K562 (cell line): ENCODE results near the gene VPS50. TPM values are rescaled to one million over a fixed set of nuclear protein-coding genes. Genes with fewer than 3 reads are reported as not detected.

ENCODE experiments used
- ATAC-seq: fragments of 200-7000 bp; cut with Tn5 transposase; 3 replicates; pipeline ENCODE4 v1.9.1; 2020; ENCODE audit warnings: moderate library complexity
- BruUV-seq: library from RNA; stranded (reverse); fragments of 400-500 nt; replicated peaks from 2 replicates; lab custom pipeline; 2021; lab: Mats Ljungman, UMichigan
- CTCF ChIA-PET: fragments of 300-600 bp; formaldehyde crosslinking; extraction: SDS; loops from one replicate; lab custom pipeline; 2021; ENCODE audit warnings: low intra/inter-chr PET ratio; lab: Yijun Ruan, JAX
- POLR2A ChIA-PET: fragments of 300-600, 350-650 bp; sonication (Branson Sonifier 250); formaldehyde crosslinking; extraction: SDS; loops from one replicate; lab custom pipeline; 2021; ENCODE audit warnings: antibody characterized with exemption, inconsistent platforms; lab: Yijun Ruan, JAX
- DNase-seq, 4 experiments: peaks; one replicate each; pipeline versions ENCODE4 v3.0.0 to v3.0.0-alpha.2; 2011 to 2018; ENCODE audit warnings: low spot score in 3 of 4, mixed read lengths in 3 of 4; ENCODE audit errors: extremely low read depth in 1 of 4
- FAIRE-seq: peaks from 2 replicates; lab custom pipeline; 2011; peaks lifted over from hg19 to GRCh38; lab: Jason Lieb, UNC
- H2AFZ ChIP-seq: 2 replicates; pipeline ENCODE4 v1.6.0; 2011; ENCODE audit warnings: low read depth, low read length, control low read depth, inconsistent platforms
- H3K27ac ChIP-seq: fragments of 200-600 bp; 3 replicates; pipeline ENCODE4 v1.8.0; 2011; ENCODE audit warnings: low read depth, mild to moderate bottlenecking, control low read depth, inconsistent platforms, low read length, moderate library complexity, mixed read lengths; ENCODE audit errors: extremely low read depth
- H3K27me3 ChIP-seq, 2 experiments: fragments of 300-600 bp in 1 of 2; 2 replicates in 1 of 2; 3 replicates in 1 of 2; pipeline versions ENCODE4 v1.6.0 to v1.8.0; 2011; ENCODE audit warnings: inconsistent platforms in 2 of 2, low read length in 2 of 2, mild to moderate bottlenecking in 1 of 2, mixed read lengths in 1 of 2, moderate library complexity in 1 of 2; ENCODE audit not compliant: control insufficient read depth in 2 of 2, insufficient read depth in 2 of 2
- H3K36me3 ChIP-seq: fragments of 300-600 bp; 3 replicates; pipeline ENCODE4 v1.8.0; 2011; ENCODE audit warnings: mild to moderate bottlenecking, low read length, inconsistent platforms; ENCODE audit not compliant: control insufficient read depth, insufficient read depth
- H3K4me1 ChIP-seq, 2 experiments: fragments of 200-600 bp in 1 of 2; replicated peaks in 1 of 2; 2 replicates in 1 of 2; 3 replicates in 1 of 2; pipeline versions ENCODE4 v1.5.1 to v1.8.0; 2011; ENCODE audit warnings: inconsistent platforms in 2 of 2, low read length in 2 of 2, mild to moderate bottlenecking in 1 of 2, mixed read lengths in 1 of 2, moderate library complexity in 1 of 2; ENCODE audit not compliant: control insufficient read depth in 2 of 2, insufficient read depth in 2 of 2
- H3K4me2 ChIP-seq: 2 replicates; pipeline ENCODE4 v1.6.1; 2011; ENCODE audit warnings: low read length, control low read depth, inconsistent platforms, mixed read lengths; ENCODE audit not compliant: insufficient read depth
- H3K4me3 ChIP-seq: fragments of 200-600 bp; sonication (generic), shearing (Covaris generic); 2 replicates; pipeline ENCODE4 v1.5.1; 2016; ENCODE audit warnings: control low read depth, inconsistent platforms
- H3K79me2 ChIP-seq: fragments of 200-600 bp; 3 replicates; pipeline ENCODE4 v1.8.0; 2011; ENCODE audit warnings: low read length, inconsistent platforms; ENCODE audit not compliant: control insufficient read depth, insufficient read depth
- H3K9ac ChIP-seq, 2 experiments: 2 replicates each; pipeline versions ENCODE4 v1.6.0 to v1.6.1; 2011; ENCODE audit warnings: low read depth in 2 of 2, low read length in 2 of 2, control low read depth in 1 of 2, inconsistent platforms in 1 of 2, mild to moderate bottlenecking in 1 of 2, mixed read lengths in 1 of 2; ENCODE audit not compliant: insufficient read depth in 1 of 2
- H3K9me1 ChIP-seq: one replicate; pipeline ENCODE4 v1.6.0; 2011; ENCODE audit warnings: inconsistent platforms, mild to moderate bottlenecking, low read length, moderate library complexity; ENCODE audit not compliant: control insufficient read depth, insufficient read depth
- H3K9me3 ChIP-seq: replicated peaks from 2 replicates; pipeline ENCODE4 v1.5.1; 2011; ENCODE audit warnings: low read depth, low read length, inconsistent platforms; ENCODE audit not compliant: control insufficient read depth, insufficient read depth
- H4K20me1 ChIP-seq: replicated peaks from 2 replicates; pipeline ENCODE4 v1.6.1; 2011; ENCODE audit warnings: low read length, inconsistent platforms, mixed read lengths; ENCODE audit not compliant: control insufficient read depth, insufficient read depth
- ARID3A ChIP-seq: IDR thresholded peaks from 2 replicates; pipeline ENCODE4 v1.6.1; 2012; ENCODE audit warnings: low read depth, low read length, improper control_type of control experiment, borderline replicate concordance
- BRF2 ChIP-seq: IDR thresholded peaks from 3 replicates; pipeline ENCODE4 v1.6.1; 2011; ENCODE audit warnings: borderline replicate concordance, mild to moderate bottlenecking; ENCODE audit not compliant: insufficient read length, insufficient read depth
- GTF2B ChIP-seq: IDR thresholded peaks from 2 replicates; pipeline ENCODE4 v1.6.1; 2011; ENCODE audit not compliant: insufficient read length; ENCODE audit errors: extremely low read depth
- HMG20A ChIP-seq: fragments of 450-650 bp; formaldehyde crosslinking; conservative IDR thresholded peaks from 2 replicates; pipeline ENCODE4 v1.4.0; 2020; ENCODE audit warnings: mild to moderate bottlenecking, mixed read lengths
- HNRNPH1 ChIP-seq: fragments of 200-400 bp; formaldehyde crosslinking; optimal IDR thresholded peaks from 2 replicates; pipeline ENCODE3; 2017; ENCODE audit warnings: low read depth, mild to moderate bottlenecking, low read length, moderate library complexity
- ILF3 ChIP-seq: fragments of 450-650 bp; IDR thresholded peaks from 2 replicates; pipeline ENCODE4 v1.6.1; 2018; ENCODE audit warnings: antibody characterized with exemption, mild to moderate bottlenecking, moderate library complexity, borderline replicate concordance
- KAT8 ChIP-seq: fragments of 450-650 bp; IDR thresholded peaks from 2 replicates; pipeline ENCODE4 v1.6.1; 2016; ENCODE audit warnings: low read depth, mild to moderate bottlenecking
- MECOM ChIP-seq: fragments of 250-450 bp; sonication (Bioruptor Pico); IDR thresholded peaks from 2 replicates; pipeline ENCODE4 v1.8.0; 2022; ENCODE audit warnings: inconsistent platforms
- SMARCA5 ChIP-seq: fragments of 450-650 bp; IDR thresholded peaks from 2 replicates; pipeline ENCODE4 v1.6.1; 2016
- THRB ChIP-seq: fragments of 450-650 bp; formaldehyde crosslinking; conservative IDR thresholded peaks from 2 replicates; pipeline ENCODE4 v1.4.0; 2022; ENCODE audit warnings: mild to moderate bottlenecking, missing genetic modification characterization
- ZNF586 ChIP-seq: fragments of 450-650 bp; formaldehyde crosslinking; conservative IDR thresholded peaks from 2 replicates; pipeline ENCODE4 v1.4.0; 2020; ENCODE audit warnings: mild to moderate bottlenecking, moderate library complexity
- WGBS: fragments of 100-300 bp; shearing (Covaris generic); methylation state at CpG from one replicate; pipeline ENCODE4 v1.1.6; 2016; ENCODE audit warnings: low coverage, mixed read lengths; ENCODE audit not compliant: insufficient coverage; ENCODE audit errors: missing lambda C conversion rate; 5-methylcytosine and 5-hydroxymethylcytosine counted together
- in situ Hi-C: fragments of 300-500 bp; cut with MboI; formaldehyde crosslinking; loops from 4 replicates; pipeline ENCODE4 v1.15.0; 2018; ENCODE audit warnings: inconsistent platforms, mixed read lengths
- intact Hi-C: fragments of 100-400 bp; cut with micrococcal nuclease; formaldehyde crosslinking; loops from 2 replicates; pipeline ENCODE4 v1.14.2; 2022
- polyA plus RNA-seq, 8 experiments: library from polyadenylated mRNA; depleted of rRNA in 4 of 8; stranded (reverse) in 5 of 8; unstranded in 3 of 8; fragments of >200 nt; fragmentation: Nextera tagmentation in 2 of 8; fragmentation: Illumina TruSeq in 1 of 8; extraction: Ambion mirVana in 2 of 8; extraction: Trizol in 1 of 8; gene quantifications; 2 replicates each; pipeline versions ENCODE4 v1.2.1 to v1.2.3, GENCODE V29; 2011 to 2014; ENCODE audit warnings: inconsistent platforms in 1 of 8, missing spikeins in 1 of 8
- total RNA-seq, 7 experiments: library from RNA; depleted of rRNA in 6 of 7; stranded (reverse); fragments of >200 nt in 6 of 7; fragmentation: Illumina TruSeq in 2 of 7; extraction: Trizol in 2 of 7; gene quantifications; 2 replicates each; pipeline versions ENCODE4 v1.2.1 to v1.2.3, GENCODE V29; 2011 to 2021; ENCODE audit warnings: low replicate concordance in 1 of 7
- TF ChIP-seq, protein P1 (sequence below): sonication (generic); formaldehyde crosslinking; IDR thresholded peaks from 2 replicates; pipeline ENCODE4 v1.8.0; 2022; ENCODE audit warnings: mild to moderate bottlenecking, missing genetic modification reagents

VPS50 gene
- total and polyA plus RNA-seq, 9 of the 15 experiments (the other 6 are each of a cell fraction or from before 2014, with no cell fraction given), result 10.5 to 29.4 (median 15.8) TPM

- H3K9ac ChIP-seq, result no peak overlapping the region
- in situ Hi-C loops (no loop called here), intact Hi-C loops (loop anchor here (10.0 kb wide), 1 partner anchor 293 kb away; no protein-coding TSS in a partner anchor)
- no peaks in the 10 kb centered on the region for H3K79me2 ChIP-seq
- CTCF ChIA-PET, result no interaction called here
- BruUV-seq, result no TSS peak
- H3K4me2 ChIP-seq, result no peak overlapping the region
- FAIRE-seq, result no peak
- no peak for DNase-seq
- H3K9me1 ChIP-seq, result no peaks in the 10 kb centered on the region
- no peak for ATAC-seq
- H4K20me1 ChIP-seq, result no peaks in the 10 kb centered on the region
- H3K9me3 ChIP-seq, result no peaks in the 10 kb centered on the region
- no peaks in the 10 kb centered on the region for H3K27me3 ChIP-seq
- H3K27ac ChIP-seq, result no peak overlapping the region
- H3K36me3 ChIP-seq, result no peaks in the 10 kb centered on the region
- H3K4me3 ChIP-seq, result no peak overlapping the region
- 0% methylated on average over 6 of the region's 6 CpGs for WGBS
- H2AFZ ChIP-seq, result no peak overlapping the region
- H3K4me1 ChIP-seq, result no peaks in the 10 kb centered on the region
- POLR2A ChIA-PET, result no interaction called here
- TF ChIP-seq HMG20A (CRISPR knock-in tag) (no peak), THRB (CRISPR knock-in tag) (no peak), SMARCA5 (no peak), ARID3A (no peak), GTF2B (no peak), ZNF586 (CRISPR knock-in tag) (no peak), KAT8 (no peak), HNRNPH1 (no peak), ILF3 (no peak), BRF2 (no peak), MECOM (CRISPR knock-in tag) (no peak)
- TF ChIP-seq, protein P1, sequence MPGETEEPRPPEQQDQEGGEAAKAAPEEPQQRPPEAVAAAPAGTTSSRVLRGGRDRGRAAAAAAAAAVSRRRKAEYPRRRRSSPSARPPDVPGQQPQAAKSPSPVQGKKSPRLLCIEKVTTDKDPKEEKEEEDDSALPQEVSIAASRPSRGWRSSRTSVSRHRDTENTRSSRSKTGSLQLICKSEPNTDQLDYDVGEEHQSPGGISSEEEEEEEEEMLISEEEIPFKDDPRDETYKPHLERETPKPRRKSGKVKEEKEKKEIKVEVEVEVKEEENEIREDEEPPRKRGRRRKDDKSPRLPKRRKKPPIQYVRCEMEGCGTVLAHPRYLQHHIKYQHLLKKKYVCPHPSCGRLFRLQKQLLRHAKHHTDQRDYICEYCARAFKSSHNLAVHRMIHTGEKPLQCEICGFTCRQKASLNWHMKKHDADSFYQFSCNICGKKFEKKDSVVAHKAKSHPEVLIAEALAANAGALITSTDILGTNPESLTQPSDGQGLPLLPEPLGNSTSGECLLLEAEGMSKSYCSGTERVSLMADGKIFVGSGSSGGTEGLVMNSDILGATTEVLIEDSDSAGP, result no peak
These were observed 146.1 kb downstream of the VPS50 start for GRCh38 chr7:93378131-93378760.
